Osteocyte (in vitro differentiated cells): ENCODE results near the gene C21orf91. TPM values are rescaled to one million over a fixed set of nuclear protein-coding genes. Genes with fewer than 3 reads are reported as not detected.

Source experiments
- DNase-seq: peaks from one replicate; pipeline ENCODE4 v3.0.0; 2021; ENCODE audit warnings: mixed read lengths; ENCODE audit not compliant: unreplicated experiment; ENCODE audit errors: extremely low spot score
- H3K27ac Mint-ChIP-seq: one replicate; pipeline ENCODE4 v1.8.0; 2021; ENCODE audit warnings: mild to moderate bottlenecking, mixed read lengths; ENCODE audit not compliant: unreplicated experiment
- H3K27me3 Mint-ChIP-seq: one replicate; pipeline ENCODE4 v1.8.0; 2021; ENCODE audit warnings: mixed read lengths; ENCODE audit not compliant: unreplicated experiment
- H3K36me3 Mint-ChIP-seq: one replicate; pipeline ENCODE4 v1.8.0; 2021; ENCODE audit warnings: mixed read lengths; ENCODE audit not compliant: unreplicated experiment
- H3K4me1 Mint-ChIP-seq: one replicate; pipeline ENCODE4 v1.8.0; 2021; ENCODE audit warnings: mixed read lengths; ENCODE audit not compliant: unreplicated experiment
- H3K4me3 Mint-ChIP-seq: one replicate; pipeline ENCODE4 v1.8.0; 2021; ENCODE audit warnings: mild to moderate bottlenecking, moderate library complexity, mixed read lengths; ENCODE audit not compliant: unreplicated experiment
- H3K9me3 Mint-ChIP-seq: one replicate; pipeline ENCODE4 v1.8.0; 2021; ENCODE audit warnings: mixed read lengths; ENCODE audit not compliant: unreplicated experiment
- total RNA-seq: library from RNA; stranded (reverse); gene quantifications from 2 replicates; pipeline ENCODE4 v1.2.1, GENCODE V29; 2021
- TF ChIP-seq, protein P1 (sequence below): fragments of 200-600 bp; sonication (generic); IDR thresholded peaks from 2 replicates; pipeline ENCODE4 v1.5.0; 2021; ENCODE audit warnings: antibody characterized with exemption, mild to moderate bottlenecking, moderate library complexity

The C21orf91 gene
- total RNA-seq, 1 donor from 2014 or later = 13.0 TPM

DNA sequence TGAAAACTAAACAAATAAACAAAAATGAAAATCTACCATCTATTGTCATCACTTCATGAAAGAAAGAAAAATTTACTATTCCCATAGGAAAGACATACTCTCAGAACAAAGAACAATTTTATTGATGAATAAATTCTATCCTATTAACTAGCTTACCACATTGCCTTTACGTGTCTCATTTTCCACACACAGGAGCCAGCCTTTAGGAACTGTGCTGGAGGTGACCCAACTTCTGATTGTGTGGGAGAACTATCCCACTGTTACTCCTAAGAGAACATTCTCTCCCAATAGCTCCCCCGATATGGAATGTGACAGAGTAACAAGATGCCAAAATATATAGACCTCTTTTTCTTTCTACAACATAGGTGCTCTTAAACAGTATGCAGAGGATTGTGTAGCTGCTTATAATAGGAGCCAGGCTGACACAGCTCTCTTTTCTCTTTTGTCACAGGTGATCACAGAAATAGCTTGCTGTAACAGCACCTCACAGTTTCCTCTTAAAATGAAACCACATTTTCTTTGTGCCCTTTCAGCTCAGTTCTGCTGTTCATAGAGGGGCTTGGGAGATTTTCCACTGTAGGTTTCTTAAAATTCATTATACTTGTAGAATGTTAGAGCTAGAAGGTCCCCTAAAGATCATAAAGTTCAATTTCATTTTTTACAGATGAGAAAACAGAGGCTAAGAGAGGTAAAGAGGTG, 35.5 kb downstream of the C21orf91 start:
- DNase-seq = no peak
- peaks cover 23% of the 10 kb centered on the region for H3K36me3 Mint-ChIP-seq
- no peaks in the 10 kb centered on the region for H3K4me1 Mint-ChIP-seq
- no peaks in the 10 kb centered on the region for H3K27me3 Mint-ChIP-seq
- TF ChIP-seq, protein P1, sequence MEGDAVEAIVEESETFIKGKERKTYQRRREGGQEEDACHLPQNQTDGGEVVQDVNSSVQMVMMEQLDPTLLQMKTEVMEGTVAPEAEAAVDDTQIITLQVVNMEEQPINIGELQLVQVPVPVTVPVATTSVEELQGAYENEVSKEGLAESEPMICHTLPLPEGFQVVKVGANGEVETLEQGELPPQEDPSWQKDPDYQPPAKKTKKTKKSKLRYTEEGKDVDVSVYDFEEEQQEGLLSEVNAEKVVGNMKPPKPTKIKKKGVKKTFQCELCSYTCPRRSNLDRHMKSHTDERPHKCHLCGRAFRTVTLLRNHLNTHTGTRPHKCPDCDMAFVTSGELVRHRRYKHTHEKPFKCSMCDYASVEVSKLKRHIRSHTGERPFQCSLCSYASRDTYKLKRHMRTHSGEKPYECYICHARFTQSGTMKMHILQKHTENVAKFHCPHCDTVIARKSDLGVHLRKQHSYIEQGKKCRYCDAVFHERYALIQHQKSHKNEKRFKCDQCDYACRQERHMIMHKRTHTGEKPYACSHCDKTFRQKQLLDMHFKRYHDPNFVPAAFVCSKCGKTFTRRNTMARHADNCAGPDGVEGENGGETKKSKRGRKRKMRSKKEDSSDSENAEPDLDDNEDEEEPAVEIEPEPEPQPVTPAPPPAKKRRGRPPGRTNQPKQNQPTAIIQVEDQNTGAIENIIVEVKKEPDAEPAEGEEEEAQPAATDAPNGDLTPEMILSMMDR = no peak
- H3K9me3 Mint-ChIP-seq = peaks cover 4% of the 10 kb centered on the region
- no peak overlapping the region for H3K4me3 Mint-ChIP-seq
- H3K27ac Mint-ChIP-seq = no peak overlapping the region

DNA sequence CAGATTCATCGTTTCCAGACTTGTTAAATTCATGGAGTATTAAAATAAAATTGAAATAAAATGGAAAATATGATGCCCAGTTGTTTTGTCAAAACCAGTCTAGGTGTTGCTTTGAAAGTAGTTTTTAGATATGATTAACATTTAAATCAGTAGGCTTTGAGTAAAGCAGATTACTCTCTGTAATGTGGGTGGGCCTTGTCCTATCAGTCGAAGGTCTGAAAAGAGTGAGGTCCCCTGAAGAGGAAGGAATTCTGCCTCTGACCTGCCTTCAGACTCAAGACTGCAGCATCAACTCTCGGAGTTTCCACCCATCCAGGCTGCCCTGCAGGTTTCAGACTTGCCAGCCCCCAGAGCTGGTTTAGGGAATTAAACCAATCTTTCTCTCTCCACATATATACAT, 36.2 kb downstream of the C21orf91 start:
- peaks cover 23% of the 10 kb centered on the region for H3K36me3 Mint-ChIP-seq
- no peak overlapping the region for H3K4me3 Mint-ChIP-seq
- no peak overlapping the region for H3K27ac Mint-ChIP-seq
- TF ChIP-seq, protein P1 = no peak
- no peak for DNase-seq
- H3K9me3 Mint-ChIP-seq = peaks cover 4% of the 10 kb centered on the region
- H3K4me1 Mint-ChIP-seq = no peaks in the 10 kb centered on the region
- H3K27me3 Mint-ChIP-seq = no peaks in the 10 kb centered on the region

DNA sequence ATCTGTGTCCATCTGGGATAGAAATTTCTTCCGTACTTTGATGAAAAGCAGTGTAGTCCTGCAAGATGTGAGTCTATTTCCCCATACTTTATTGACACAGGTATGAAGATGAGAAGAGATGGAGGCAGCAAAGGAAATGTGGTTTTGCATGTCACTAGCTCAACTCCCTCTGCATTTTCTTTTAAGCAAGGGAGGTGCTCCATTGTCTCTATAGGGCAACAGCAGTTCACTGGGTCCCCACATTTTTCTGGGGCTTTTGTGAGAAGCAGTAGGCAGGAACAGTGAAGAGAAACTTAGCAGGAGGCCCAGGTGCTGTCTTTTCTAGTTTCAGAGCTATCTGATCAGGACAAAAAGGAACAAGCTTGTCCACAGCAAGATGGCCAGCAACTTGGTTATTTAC, 37.1 kb downstream of the C21orf91 start:
- H3K27me3 Mint-ChIP-seq = no peaks in the 10 kb centered on the region
- no peaks in the 10 kb centered on the region for H3K4me1 Mint-ChIP-seq
- TF ChIP-seq, protein P1 = no peak
- no peak overlapping the region for H3K4me3 Mint-ChIP-seq
- no peak for DNase-seq
- H3K9me3 Mint-ChIP-seq = peaks cover 4% of the 10 kb centered on the region
- no peak overlapping the region for H3K27ac Mint-ChIP-seq
- peaks cover 22% of the 10 kb centered on the region for H3K36me3 Mint-ChIP-seq

DNA sequence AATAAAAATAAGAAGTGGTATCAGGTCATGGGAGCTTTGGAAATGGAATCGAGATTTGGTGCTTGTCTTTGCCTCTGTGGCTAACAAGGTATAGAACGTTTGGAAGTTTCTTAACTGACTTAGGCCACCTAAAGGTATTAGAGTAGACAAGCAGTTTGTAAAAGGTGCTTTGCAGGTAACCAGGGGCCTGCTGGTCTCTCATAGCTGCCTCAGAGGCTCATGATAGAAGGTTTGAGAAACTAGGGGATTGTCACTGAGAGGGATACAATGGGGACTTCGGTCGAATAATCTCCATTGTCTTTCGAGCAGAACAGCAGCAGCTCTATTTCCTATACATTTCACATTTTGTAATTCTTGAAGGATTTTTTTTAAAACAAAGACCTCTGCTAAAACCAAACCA, 37.6 kb downstream of the C21orf91 start:
- H3K9me3 Mint-ChIP-seq = peaks cover 4% of the 10 kb centered on the region
- no peak overlapping the region for H3K4me3 Mint-ChIP-seq
- H3K36me3 Mint-ChIP-seq = peaks cover 17% of the 10 kb centered on the region
- no peak for DNase-seq
- no peaks in the 10 kb centered on the region for H3K4me1 Mint-ChIP-seq
- H3K27ac Mint-ChIP-seq = no peak overlapping the region
- TF ChIP-seq, protein P1 = no peak
- H3K27me3 Mint-ChIP-seq = no peaks in the 10 kb centered on the region

DNA sequence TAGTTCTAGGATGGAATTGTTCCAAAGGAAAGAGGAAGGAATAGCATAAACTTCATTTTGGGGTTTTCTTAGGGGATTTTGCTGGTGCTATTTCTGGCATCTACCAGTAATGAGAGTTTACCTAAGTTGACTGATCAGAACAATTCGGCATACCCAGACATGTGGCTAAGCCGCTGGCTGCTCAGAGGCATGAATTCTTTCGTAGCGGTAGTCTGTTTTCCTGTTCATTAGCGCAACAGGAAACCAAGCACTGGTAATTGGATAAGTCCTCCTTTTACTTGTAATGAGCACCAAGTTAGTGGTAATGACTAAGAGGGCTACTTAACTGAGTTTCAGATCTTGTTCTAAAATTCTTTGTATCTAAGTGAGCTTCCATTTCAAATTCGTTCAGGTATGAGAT, 38.6 kb downstream of the C21orf91 start:
- Mint-ChIP-seq H3K36me3 (peaks cover 12% of the 10 kb centered on the region), H3K4me3 (no peak overlapping the region), H3K9me3 (peaks cover 4% of the 10 kb centered on the region), H3K27me3 (no peaks in the 10 kb centered on the region), H3K4me1 (no peaks in the 10 kb centered on the region), H3K27ac (no peak overlapping the region)
- TF ChIP-seq, protein P1 = no peak
- no peak for DNase-seq
